ENCODE results near the gene SP5.

DNA sequence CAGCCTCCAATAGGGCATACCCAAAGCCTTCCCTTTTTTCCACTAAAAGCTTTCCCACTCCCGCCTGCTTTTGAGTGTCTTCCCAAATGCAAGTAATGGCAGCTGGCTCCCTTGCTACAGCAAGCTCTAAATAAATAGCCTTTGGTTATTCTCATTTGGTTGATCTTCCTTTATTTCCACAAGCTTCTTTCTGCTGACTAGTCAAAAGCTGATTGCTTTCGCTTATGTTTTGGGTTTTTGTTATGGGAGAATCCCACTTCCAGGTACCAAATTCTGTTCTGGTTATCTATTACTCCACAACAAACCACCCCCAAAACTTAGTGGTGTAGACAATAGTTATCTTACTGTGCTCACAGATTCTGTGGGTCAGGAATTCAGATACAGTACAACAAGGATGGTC is 22.3 kb downstream of the SP5 start:
- TF ChIP-seq CTCF (IDR thresholded peaks at IDR 0.05), result no peak
- no peak for TF ChIP-seq FOXP4 (CRISPR knock-in tag; IDR thresholded peaks at IDR 0.05)
- TF ChIP-seq, protein P1, sequence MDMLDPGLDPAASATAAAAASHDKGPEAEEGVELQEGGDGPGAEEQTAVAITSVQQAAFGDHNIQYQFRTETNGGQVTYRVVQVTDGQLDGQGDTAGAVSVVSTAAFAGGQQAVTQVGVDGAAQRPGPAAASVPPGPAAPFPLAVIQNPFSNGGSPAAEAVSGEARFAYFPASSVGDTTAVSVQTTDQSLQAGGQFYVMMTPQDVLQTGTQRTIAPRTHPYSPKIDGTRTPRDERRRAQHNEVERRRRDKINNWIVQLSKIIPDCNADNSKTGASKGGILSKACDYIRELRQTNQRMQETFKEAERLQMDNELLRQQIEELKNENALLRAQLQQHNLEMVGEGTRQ (CRISPR knock-in tag; IDR thresholded peaks at IDR 0.05), result no peak
- TF ChIP-seq FOXP1 (CRISPR knock-in tag; IDR thresholded peaks at IDR 0.05; ENCODE audit: borderline replicate concordance), result no peak
- TF ChIP-seq MYBL2 (CRISPR knock-in tag; IDR thresholded peaks at IDR 0.05), result no peak
- TF ChIP-seq CREB1 (CRISPR knock-in tag; IDR thresholded peaks at IDR 0.05), result no peak

Data from WTC11 (cell line).